MCF 10A (cell line): Measurements from ENCODE around the gene ADD1. TPM values are rescaled to one million over a fixed set of nuclear protein-coding genes. Genes with fewer than 3 reads are reported as not detected.

Experiments
- BruUV-seq: library from RNA; stranded (reverse); fragments of 400-500 nt; replicated peaks from 2 replicates; lab custom pipeline; 2021; lab: Mats Ljungman, UMichigan
- CTCF ChIA-PET: fragments of 300-600 bp; sonication (Branson Sonifier 250); formaldehyde crosslinking; extraction: SDS; loops from one replicate; lab custom pipeline; 2021; ENCODE audit warnings: antibody characterized with exemption, inconsistent platforms; lab: Yijun Ruan, JAX
- POLR2A ChIA-PET: fragments of 300-600, 350-650 bp; sonication (Branson Sonifier 250); formaldehyde crosslinking; extraction: SDS; loops from one replicate; lab custom pipeline; 2020; ENCODE audit warnings: antibody characterized with exemption, inconsistent platforms; lab: Yijun Ruan, JAX
- DNase-seq: peaks from one replicate; pipeline ENCODE4 v3.0.0-alpha.2; 2018; ENCODE audit not compliant: unreplicated experiment
- H3K27ac Mint-ChIP-seq: one replicate; pipeline ENCODE4 v1.8.0; 2022; ENCODE audit warnings: mild to moderate bottlenecking, low read depth, mixed read lengths; ENCODE audit not compliant: unreplicated experiment
- H3K27me3 Mint-ChIP-seq: one replicate; pipeline ENCODE4 v1.8.0; 2022; ENCODE audit warnings: mixed read lengths; ENCODE audit not compliant: insufficient read depth, unreplicated experiment
- H3K36me3 Mint-ChIP-seq: one replicate; pipeline ENCODE4 v1.8.0; 2022; ENCODE audit warnings: mild to moderate bottlenecking, moderate library complexity, mixed read lengths; ENCODE audit not compliant: insufficient read depth, unreplicated experiment
- H3K4me1 Mint-ChIP-seq: one replicate; pipeline ENCODE4 v1.8.0; 2022; ENCODE audit warnings: mixed read lengths; ENCODE audit not compliant: insufficient read depth, unreplicated experiment
- H3K4me3 Mint-ChIP-seq: one replicate; pipeline ENCODE4 v1.8.0; 2022; ENCODE audit warnings: mild to moderate bottlenecking, moderate library complexity, mixed read lengths; ENCODE audit not compliant: unreplicated experiment
- H3K9me3 Mint-ChIP-seq: one replicate; pipeline ENCODE4 v1.8.0; 2022; ENCODE audit warnings: mixed read lengths; ENCODE audit not compliant: unreplicated experiment
- CTCF ChIP-seq: fragments of 200-600 bp; IDR thresholded peaks from one replicate; pipeline ENCODE4 v1.8.0; 2022; ENCODE audit warnings: antibody characterized with exemption, mild to moderate bottlenecking; ENCODE audit not compliant: unreplicated experiment
- intact Hi-C: fragments of 100-400 bp; cut with micrococcal nuclease; formaldehyde crosslinking; loops from 2 replicates; pipeline ENCODE4 v1.14.1; 2022
- total RNA-seq: library from RNA; stranded (reverse); gene quantifications from 2 replicates; pipeline ENCODE4 v1.2.3, GENCODE V29; 2022

ADD1 gene
- total RNA-seq, 1 experiment from 2014 or later = 131 TPM

- ChIA-PET CTCF (no interaction called here), POLR2A (interaction anchor here (1.1 kb wide), 1 partner anchor 16 kb away, joined by 4 read pairs; no protein-coding TSS in a partner anchor)
- Mint-ChIP-seq H3K36me3 (peaks cover 50% of the 10 kb centered on the region), H3K4me1 (peaks cover 5% of the 10 kb centered on the region), H3K27ac (no peak overlapping the region), H3K4me3 (no peak overlapping the region), H3K27me3 (no peaks in the 10 kb centered on the region), H3K9me3 (no peaks in the 10 kb centered on the region)
- no TSS peak for BruUV-seq
- TF ChIP-seq CTCF = no peak
- intact Hi-C loops = no loop called here
- no peak for DNase-seq
Observed at GRCh38 chr4:2824329-2824835, 19.3 kb upstream of the ADD1 start.

DNA sequence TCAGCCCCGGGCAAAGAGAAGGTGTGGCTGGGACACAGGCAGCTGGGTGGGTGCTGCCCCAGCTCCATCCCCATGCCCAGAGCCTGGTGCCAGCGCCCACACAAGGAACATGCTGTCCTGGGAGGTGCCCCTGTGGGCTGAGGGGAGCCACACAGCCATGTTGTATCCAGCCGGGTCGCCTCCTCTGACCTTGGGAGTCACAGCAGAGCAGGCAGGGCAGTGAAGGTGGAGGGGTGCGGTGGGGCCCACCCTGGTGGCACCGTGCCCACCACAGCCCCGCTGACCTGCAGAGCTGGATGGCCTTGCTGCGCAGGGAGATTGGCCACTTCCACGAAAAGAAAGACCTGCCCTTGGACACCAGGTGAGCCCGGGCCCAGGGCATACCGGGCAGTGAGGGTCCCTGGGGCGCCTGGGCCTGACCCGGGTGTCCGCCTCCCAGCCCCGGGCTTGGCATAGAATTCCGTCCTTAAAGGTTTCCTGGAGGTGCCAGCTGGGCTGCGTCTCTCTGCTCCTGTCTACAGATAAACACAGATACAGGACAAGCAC lies 18.7 kb upstream of the ADD1 start:
- DNase-seq = no peak
- Mint-ChIP-seq H3K36me3 (peaks cover 55% of the 10 kb centered on the region), H3K4me3 (no peak overlapping the region), H3K27ac (no peak overlapping the region), H3K27me3 (no peaks in the 10 kb centered on the region), H3K9me3 (no peaks in the 10 kb centered on the region), H3K4me1 (no peaks in the 10 kb centered on the region)
- CTCF ChIA-PET = no interaction called here
- no TSS peak for BruUV-seq
- no peak for TF ChIP-seq CTCF
- intact Hi-C loops = no loop called here
- POLR2A ChIA-PET = interaction anchor here (1.1 kb wide), 1 partner anchor 15 kb away, joined by 4 read pairs; no protein-coding TSS in a partner anchor

DNA sequence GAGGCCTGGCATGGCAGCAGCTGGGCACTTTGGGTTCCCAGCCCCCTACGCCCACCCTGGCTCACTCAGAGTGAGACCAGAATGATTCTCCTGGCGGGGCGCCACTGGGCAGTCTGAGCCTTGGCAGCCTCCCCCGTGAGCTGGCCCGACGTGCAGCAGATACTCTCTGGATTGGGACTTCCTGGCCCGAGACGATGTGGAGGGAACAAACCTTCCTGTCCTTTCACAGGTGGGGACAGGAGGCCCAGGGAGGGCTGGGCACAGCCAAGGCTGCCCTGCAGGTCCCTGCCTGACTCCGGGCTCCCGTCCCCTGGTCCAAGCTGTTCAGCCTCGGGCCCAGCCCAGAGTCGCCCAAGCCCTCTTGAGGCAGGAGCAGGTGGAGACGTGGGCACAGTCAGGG lies 17.9 kb upstream of the ADD1 start:
- BruUV-seq = no TSS peak
- H3K36me3 Mint-ChIP-seq = peaks cover 56% of the 10 kb centered on the region
- CTCF ChIA-PET = no interaction called here
- no peak overlapping the region for H3K4me3 Mint-ChIP-seq
- no peaks in the 10 kb centered on the region for H3K9me3 Mint-ChIP-seq
- no peak overlapping the region for H3K27ac Mint-ChIP-seq
- POLR2A ChIA-PET = no interaction called here
- no peak for DNase-seq
- intact Hi-C loops = no loop called here
- H3K4me1 Mint-ChIP-seq = no peaks in the 10 kb centered on the region
- H3K27me3 Mint-ChIP-seq = no peaks in the 10 kb centered on the region
- no peak for TF ChIP-seq CTCF

DNA sequence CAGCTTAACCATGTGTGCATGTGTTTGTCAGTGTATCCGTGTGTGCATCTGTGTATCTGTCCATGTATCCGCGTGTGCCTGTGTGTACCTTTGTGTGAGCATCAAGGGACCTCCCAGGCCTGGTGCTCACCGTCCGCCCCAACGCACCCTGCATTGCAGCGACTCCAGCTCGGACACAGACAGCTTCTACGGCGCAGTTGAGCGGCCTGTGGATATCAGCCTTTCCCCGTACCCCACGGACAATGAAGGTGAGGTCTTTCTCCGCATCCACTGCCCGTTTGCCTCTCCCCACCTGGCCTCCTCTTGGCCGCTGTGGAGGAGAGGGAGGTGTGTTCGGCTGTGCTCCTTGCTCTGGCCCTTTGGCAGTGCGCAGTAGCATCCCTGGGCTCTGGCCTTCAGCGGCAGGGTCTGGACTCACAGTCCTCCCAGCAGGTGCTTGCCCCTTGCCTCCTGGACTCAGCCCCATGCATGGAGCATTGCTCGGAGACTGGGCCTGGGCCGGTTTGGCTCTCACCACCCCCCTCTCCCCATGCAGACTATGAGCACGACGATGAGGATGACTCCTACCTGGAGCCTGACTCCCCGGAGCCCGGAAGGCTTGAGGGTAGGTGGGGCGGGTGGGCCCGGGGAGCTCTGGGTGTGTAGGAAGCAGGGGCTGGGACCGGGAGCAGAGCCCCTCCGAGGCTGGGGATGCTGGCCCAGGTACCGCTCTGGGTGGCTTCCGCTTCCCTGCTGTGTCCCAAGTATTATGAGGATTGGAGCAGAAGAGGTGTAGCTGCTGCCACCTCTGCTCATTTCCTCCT lies 16.4 kb upstream of the ADD1 start:
- TF ChIP-seq CTCF = no peak
- ChIA-PET POLR2A (no interaction called here), CTCF (no interaction called here)
- Mint-ChIP-seq H3K4me1 (no peaks in the 10 kb centered on the region), H3K4me3 (no peak overlapping the region), H3K36me3 (peaks cover 56% of the 10 kb centered on the region), H3K27ac (no peak overlapping the region), H3K27me3 (no peaks in the 10 kb centered on the region), H3K9me3 (no peaks in the 10 kb centered on the region)
- no TSS peak for BruUV-seq
- intact Hi-C loops = no loop called here
- DNase-seq = no peak
